Activated T-helper 17 cell treated with anti-CD3 and anti-CD28 coated beads, Interleukin-2, amount 50 U/mL, for 72 hours (primary cell): ENCODE measurements around the gene GLIS2. TPM values are rescaled to one million over a fixed set of nuclear protein-coding genes. Genes with fewer than 3 reads are reported as not detected.
A peak's percentile ranks its signal among the peaks of the same experiment; 100 is the strongest.

Experiments
- ATAC-seq: fragments of 150-1000 bp; cut with Tn5 transposase; replicated peaks from 2 replicates; pipeline ENCODE4 v1.10.0; 2021; ENCODE audit warnings: mild to moderate bottlenecking, moderate library complexity
- H3K27ac Mint-ChIP-seq: one replicate; pipeline ENCODE4 v1.8.0; 2022; ENCODE audit warnings: mixed read lengths
- H3K27me3 Mint-ChIP-seq: one replicate; pipeline ENCODE4 v1.8.0; 2022; ENCODE audit warnings: mixed read lengths
- H3K36me3 Mint-ChIP-seq: one replicate; pipeline ENCODE4 v1.8.0; 2022; ENCODE audit warnings: low read depth, mild to moderate bottlenecking, mixed read lengths
- H3K4me1 Mint-ChIP-seq: one replicate; pipeline ENCODE4 v1.8.0; 2022; ENCODE audit warnings: mixed read lengths
- H3K4me3 Mint-ChIP-seq: one replicate; pipeline ENCODE4 v1.8.0; 2022; ENCODE audit warnings: mild to moderate bottlenecking, mixed read lengths
- H3K9me3 Mint-ChIP-seq: one replicate; pipeline ENCODE4 v1.8.0; 2022; ENCODE audit warnings: mixed read lengths
- total RNA-seq, 2 donors: library from RNA; stranded (reverse); gene quantifications; one replicate each; pipeline ENCODE4 v1.2.3, GENCODE V29; 2022

Gene GLIS2
- total RNA-seq, 2 donors from 2014 or later, result 0.37 to 1.6 TPM

GRCh38 chr16:4369007-4369733 is 53.3 kb downstream of the GLIS2 start:
- Mint-ChIP-seq H3K9me3 (no peaks in the 10 kb centered on the region), H3K4me3 (no peak overlapping the region), H3K4me1 (no peaks in the 10 kb centered on the region), H3K27me3 (no peaks in the 10 kb centered on the region), H3K36me3 (peaks cover 10% of the 10 kb centered on the region), H3K27ac (peak overlapping the region; percentile 25)
- ATAC-seq, result no peak

GRCh38 chr16:4370151-4370550 is 54.3 kb downstream of the GLIS2 start:
- peak overlapping the region; percentile 59 for H3K27ac Mint-ChIP-seq
- ATAC-seq, result no peak
- no peaks in the 10 kb centered on the region for H3K4me1 Mint-ChIP-seq
- no peak overlapping the region for H3K4me3 Mint-ChIP-seq
- peaks cover 8% of the 10 kb centered on the region for H3K36me3 Mint-ChIP-seq
- no peaks in the 10 kb centered on the region for H3K27me3 Mint-ChIP-seq
- H3K9me3 Mint-ChIP-seq, result no peaks in the 10 kb centered on the region

- no peaks in the 10 kb centered on the region for H3K27me3 Mint-ChIP-seq
- H3K36me3 Mint-ChIP-seq, result peaks cover 8% of the 10 kb centered on the region
- ATAC-seq, result no peak
- H3K4me3 Mint-ChIP-seq, result peak overlapping the region; percentile 16
- H3K27ac Mint-ChIP-seq, result no peak overlapping the region
- H3K9me3 Mint-ChIP-seq, result no peaks in the 10 kb centered on the region
- no peaks in the 10 kb centered on the region for H3K4me1 Mint-ChIP-seq
Measured at GRCh38 chr16:4370570-4371356, 54.9 kb downstream of the GLIS2 start.

- Mint-ChIP-seq H3K4me3 (peak within 1 kb of the TSS; percentile 54), H3K36me3 (peaks cover 8% of the 10 kb centered on the region), H3K27me3 (no peaks in the 10 kb centered on the region), H3K4me1 (no peaks in the 10 kb centered on the region), H3K27ac (no peak within 1 kb of the TSS), H3K9me3 (no peaks in the 10 kb centered on the region)
- peak; percentile 90 for ATAC-seq
Measured at GRCh38 chr16:4371357-4372000, 55.6 kb downstream of the GLIS2 start, which contains the start of gene VASN. Gene VASN, plus strand, starts transcription at chr16:4371848. Its CDS starts 9,030 bp downstream, at chr16:4380878.

GRCh38 chr16:4372001-4372577 is 56.2 kb downstream of the GLIS2 start:
- ATAC-seq, result peak; percentile 65
- no peaks in the 10 kb centered on the region for H3K9me3 Mint-ChIP-seq
- no peaks in the 10 kb centered on the region for H3K27me3 Mint-ChIP-seq
- H3K4me1 Mint-ChIP-seq, result no peaks in the 10 kb centered on the region
- peak overlapping the region; percentile 54 for H3K4me3 Mint-ChIP-seq
- no peak overlapping the region for H3K27ac Mint-ChIP-seq
- peaks cover 8% of the 10 kb centered on the region for H3K36me3 Mint-ChIP-seq

- Mint-ChIP-seq H3K4me1 (no peaks in the 10 kb centered on the region), H3K4me3 (peak overlapping the region; percentile 54), H3K36me3 (peaks cover 1% of the 10 kb centered on the region), H3K27ac (no peak overlapping the region), H3K27me3 (no peaks in the 10 kb centered on the region), H3K9me3 (no peaks in the 10 kb centered on the region)
- no peak for ATAC-seq
Measured at GRCh38 chr16:4372578-4373355, 56.9 kb downstream of the GLIS2 start.

GRCh38 chr16:4373356-4373908 is 57.6 kb downstream of the GLIS2 start:
- Mint-ChIP-seq H3K4me3 (no peak overlapping the region), H3K27me3 (no peaks in the 10 kb centered on the region), H3K27ac (peak overlapping the region; percentile 44), H3K9me3 (no peaks in the 10 kb centered on the region), H3K36me3 (no peaks in the 10 kb centered on the region), H3K4me1 (no peaks in the 10 kb centered on the region)
- no peak for ATAC-seq

GRCh38 chr16:4373909-4374742 is 58.3 kb downstream of the GLIS2 start:
- H3K27me3 Mint-ChIP-seq, result no peaks in the 10 kb centered on the region
- H3K27ac Mint-ChIP-seq, result peak overlapping the region; percentile 44
- H3K36me3 Mint-ChIP-seq, result no peaks in the 10 kb centered on the region
- no peak overlapping the region for H3K4me3 Mint-ChIP-seq
- H3K4me1 Mint-ChIP-seq, result no peaks in the 10 kb centered on the region
- no peak for ATAC-seq
- no peaks in the 10 kb centered on the region for H3K9me3 Mint-ChIP-seq

- no peaks in the 10 kb centered on the region for H3K9me3 Mint-ChIP-seq
Measured at GRCh38 chr16:4375717-4376116, 59.9 kb downstream of the GLIS2 start.

GRCh38 chr16:4376126-4376892 is 60.4 kb downstream of the GLIS2 start:
- no peak for ATAC-seq
- Mint-ChIP-seq H3K4me3 (no peak overlapping the region), H3K27me3 (no peaks in the 10 kb centered on the region), H3K4me1 (no peaks in the 10 kb centered on the region), H3K36me3 (no peaks in the 10 kb centered on the region), H3K9me3 (no peaks in the 10 kb centered on the region), H3K27ac (no peak overlapping the region)

More at GRCh38 chr16:4375717-4376116, 59.9 kb downstream of the GLIS2 start:
- Mint-ChIP-seq H3K27me3 (no peaks in the 10 kb centered on the region), H3K36me3 (no peaks in the 10 kb centered on the region), H3K4me3 (no peak overlapping the region), H3K27ac (peak overlapping the region; percentile 30), H3K4me1 (no peaks in the 10 kb centered on the region)
- ATAC-seq, result no peak

- H3K4me1 Mint-ChIP-seq, result no peaks in the 10 kb centered on the region
- no peaks in the 10 kb centered on the region for H3K27me3 Mint-ChIP-seq
- ATAC-seq, result no peak
- no peaks in the 10 kb centered on the region for H3K9me3 Mint-ChIP-seq
- no peak overlapping the region for H3K4me3 Mint-ChIP-seq
- peak overlapping the region; percentile 83 for H3K27ac Mint-ChIP-seq
- H3K36me3 Mint-ChIP-seq, result peaks cover 5% of the 10 kb centered on the region
Measured at GRCh38 chr16:4376893-4377572, 61.2 kb downstream of the GLIS2 start.

- peak overlapping the region; percentile 83 for H3K27ac Mint-ChIP-seq
- no peaks in the 10 kb centered on the region for H3K27me3 Mint-ChIP-seq
- ATAC-seq, result no peak
- peaks cover 5% of the 10 kb centered on the region for H3K36me3 Mint-ChIP-seq
- H3K4me1 Mint-ChIP-seq, result no peaks in the 10 kb centered on the region
- H3K9me3 Mint-ChIP-seq, result no peaks in the 10 kb centered on the region
- H3K4me3 Mint-ChIP-seq, result no peak overlapping the region
Measured at GRCh38 chr16:4377573-4378154, 61.8 kb downstream of the GLIS2 start.
